Measurements from ENCODE around the gene BASP1. TPM values are rescaled to one million over a fixed set of nuclear protein-coding genes. Genes with fewer than 3 reads are reported as not detected.
A peak's percentile ranks its signal among the peaks of the same experiment; 100 is the strongest.

BASP1 gene
- total RNA-seq, 2 donors from 2014 or later, result 60.3 to 63.0 TPM

GRCh38 chr5:17282283-17283120 is 65.1 kb downstream of the BASP1 start:
- no peaks in the 10 kb centered on the region for H3K9me3 ChIP-seq (ENCODE audit: control insufficient read depth, low read length)
- H3K27me3 Mint-ChIP-seq (ENCODE audit: insufficient read depth), result no peaks in the 10 kb centered on the region
- no peak for TF ChIP-seq CTCF (conservative IDR thresholded peaks at IDR 0.05)
- H3K27me3 ChIP-seq (ENCODE audit: control insufficient read depth, insufficient read depth, low read length, poor library complexity, severe bottlenecking), result no peaks in the 10 kb centered on the region
- H3K36me3 Mint-ChIP-seq (ENCODE audit: low read depth), result no peaks in the 10 kb centered on the region
- WGBS, 2 experiments (ENCODE audit: insufficient coverage in 1 of 2, insufficient read length in 1 of 2), result 46 to 59% methylated on average over 2 to 6 of the region's 6 CpGs
- H3K4me3 ChIP-seq (ENCODE audit: low read length), result no peak overlapping the region
- no peak overlapping the region for H3K4me3 Mint-ChIP-seq
- H3K27ac ChIP-seq (ENCODE audit: low read depth, low read length), result peak overlapping the region; percentile 30
- DNase-seq, result no peak
- H3K4me1 ChIP-seq (ENCODE audit: control insufficient read depth, insufficient read depth, low read length), result no peaks in the 10 kb centered on the region
- no peaks in the 10 kb centered on the region for H3K4me1 Mint-ChIP-seq
- H3K36me3 ChIP-seq (ENCODE audit: control insufficient read depth, insufficient read depth, low read length), result peaks cover 3% of the 10 kb centered on the region
- no peak overlapping the region for H3K27ac Mint-ChIP-seq
- H3K9me3 Mint-ChIP-seq, result no peaks in the 10 kb centered on the region
- no peak overlapping the region for H3K9ac ChIP-seq (ENCODE audit: extremely low read depth, low read length, poor library complexity, severe bottlenecking)

- Histone ChIP-seq H3K9me3 (ENCODE audit: control insufficient read depth, low read length) (peaks cover 3% of the 10 kb centered on the region), H3K4me3 (ENCODE audit: low read length) (no peak overlapping the region), H3K36me3 (ENCODE audit: control insufficient read depth, insufficient read depth, low read length) (no peaks in the 10 kb centered on the region), H3K4me1 (ENCODE audit: control insufficient read depth, insufficient read depth, low read length) (no peaks in the 10 kb centered on the region), H3K9ac (ENCODE audit: extremely low read depth, low read length, poor library complexity, severe bottlenecking) (no peak overlapping the region), H3K27ac (ENCODE audit: low read depth, low read length) (no peak overlapping the region), H3K27me3 (ENCODE audit: control insufficient read depth, insufficient read depth, low read length, poor library complexity, severe bottlenecking) (no peaks in the 10 kb centered on the region)
- H3K4me3 Mint-ChIP-seq, result no peak overlapping the region
- DNase-seq, result no peak
- H3K27ac Mint-ChIP-seq, result no peak overlapping the region
- H3K27me3 Mint-ChIP-seq (ENCODE audit: insufficient read depth), result no peaks in the 10 kb centered on the region
- H3K36me3 Mint-ChIP-seq (ENCODE audit: low read depth), result no peaks in the 10 kb centered on the region
- peaks cover 4% of the 10 kb centered on the region for H3K9me3 Mint-ChIP-seq
- no peak for TF ChIP-seq CTCF (conservative IDR thresholded peaks at IDR 0.05)
- WGBS, 2 experiments (ENCODE audit: insufficient coverage in 1 of 2, insufficient read length in 1 of 2), result 88% methylated on average over 2 of the region's 2 CpGs; no CpG with 5 or more reads in 1 of the 2 experiments
- H3K4me1 Mint-ChIP-seq, result no peaks in the 10 kb centered on the region
Measured at GRCh38 chr5:17283121-17283415, 65.6 kb downstream of the BASP1 start.

- WGBS, 2 experiments (ENCODE audit: insufficient coverage in 1 of 2, insufficient read length in 1 of 2), result 95 to 97% methylated on average over 3 to 4 of the region's 4 CpGs
- H3K36me3 ChIP-seq (ENCODE audit: control insufficient read depth, insufficient read depth, low read length), result no peaks in the 10 kb centered on the region
- no peaks in the 10 kb centered on the region for H3K27me3 ChIP-seq (ENCODE audit: control insufficient read depth, insufficient read depth, low read length, poor library complexity, severe bottlenecking)
- H3K27ac ChIP-seq (ENCODE audit: low read depth, low read length), result no peak overlapping the region
- peaks cover 8% of the 10 kb centered on the region for H3K27me3 Mint-ChIP-seq (ENCODE audit: insufficient read depth)
- H3K27ac Mint-ChIP-seq, result no peak overlapping the region
- no peak overlapping the region for H3K4me3 ChIP-seq (ENCODE audit: low read length)
- peaks cover 17% of the 10 kb centered on the region for H3K9me3 Mint-ChIP-seq
- DNase-seq, result no peak
- no peak for TF ChIP-seq CTCF (conservative IDR thresholded peaks at IDR 0.05)
- H3K9ac ChIP-seq (ENCODE audit: extremely low read depth, low read length, poor library complexity, severe bottlenecking), result no peak overlapping the region
- no peak overlapping the region for H3K4me3 Mint-ChIP-seq
- peaks cover 8% of the 10 kb centered on the region for H3K4me1 Mint-ChIP-seq
- no peaks in the 10 kb centered on the region for H3K4me1 ChIP-seq (ENCODE audit: control insufficient read depth, insufficient read depth, low read length)
- H3K9me3 ChIP-seq (ENCODE audit: control insufficient read depth, low read length), result peaks cover 11% of the 10 kb centered on the region
- no peaks in the 10 kb centered on the region for H3K36me3 Mint-ChIP-seq (ENCODE audit: low read depth)
Measured at GRCh38 chr5:17287501-17288155, 70.2 kb downstream of the BASP1 start.
